ELF-1 (cell line): ENCODE measurements around the gene ATP1A2.
"Not testable (repeated sequence)": the region's sequence is repeated elsewhere in the genome, so short reads cannot be mapped to it uniquely, and the experiment has no call there.

Experiments
- DNase-seq: peaks from one replicate; pipeline ENCODE4 v3.0.0-alpha.2; 2016; ENCODE audit warnings: low read depth, low spot score

Gene ATP1A2

DNA sequence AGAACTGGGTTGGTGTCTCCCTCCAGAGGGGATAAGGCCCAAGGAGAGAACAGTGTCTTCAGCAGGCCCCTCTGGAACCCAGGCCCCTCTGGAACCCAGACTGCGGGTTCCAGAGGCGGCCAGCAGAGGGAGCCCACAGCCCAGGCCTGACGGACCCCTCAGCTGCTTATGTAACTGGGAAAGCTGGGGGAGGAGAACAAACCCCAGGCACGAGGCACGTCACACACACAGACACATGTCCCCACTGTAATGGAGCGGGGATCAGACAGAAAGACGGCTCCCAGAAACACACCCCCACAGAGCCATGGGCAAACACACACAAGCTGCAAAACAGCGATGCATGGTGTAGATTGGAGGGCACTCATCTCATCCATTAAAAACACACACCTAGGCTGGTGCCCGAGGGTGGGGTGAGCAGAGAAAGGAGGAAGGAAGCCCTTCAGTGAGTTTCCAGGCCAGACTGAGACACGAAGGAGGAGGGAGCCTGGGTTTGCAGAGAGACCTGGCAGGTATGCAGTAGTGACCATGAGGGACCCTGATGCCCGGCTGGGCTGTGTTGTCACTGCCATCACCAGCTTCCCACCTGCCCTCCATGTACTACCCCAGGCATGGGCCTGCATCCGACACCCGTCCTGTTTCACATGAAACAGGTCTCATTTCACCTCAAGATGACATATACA is 14.4 kb upstream of the ATP1A2 start:
- peak; percentile 94 for DNase-seq

DNA sequence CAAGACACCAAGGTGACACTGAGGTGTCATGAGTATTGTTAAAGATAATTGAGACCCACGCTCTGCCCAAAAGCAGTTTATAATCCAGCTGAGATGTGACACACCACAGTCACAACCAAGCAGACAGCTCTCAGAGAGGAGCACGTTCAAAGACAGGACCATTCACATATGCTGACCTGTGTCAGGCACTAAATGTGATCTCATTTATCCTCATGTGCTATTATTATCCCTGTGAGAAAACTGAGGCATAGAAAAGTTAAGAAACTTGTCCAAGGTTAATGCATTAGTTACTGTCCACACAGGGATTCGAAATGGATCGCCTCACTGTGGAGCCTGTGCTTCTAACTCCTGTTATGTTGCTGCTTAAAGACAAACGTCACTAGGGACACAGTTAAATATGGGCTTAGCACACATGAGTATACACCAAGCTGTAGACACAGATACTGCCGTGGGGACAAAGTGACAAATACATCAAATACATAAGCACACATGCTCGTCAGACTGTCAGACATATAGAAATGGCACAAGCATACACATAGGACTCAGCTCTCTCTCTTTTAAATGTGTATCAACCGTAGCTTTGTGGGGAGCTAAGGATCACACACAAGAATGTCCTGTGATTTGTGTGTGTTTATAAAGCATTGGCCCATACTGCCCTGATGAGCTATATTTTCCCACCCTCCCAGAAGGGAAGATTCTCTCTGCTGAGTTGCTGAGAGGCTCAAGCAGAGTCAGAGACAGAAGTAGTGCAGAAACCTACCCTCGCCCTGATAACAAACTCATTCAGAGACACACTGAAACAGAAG is 13.6 kb upstream of the ATP1A2 start:
- no peak for DNase-seq

DNA sequence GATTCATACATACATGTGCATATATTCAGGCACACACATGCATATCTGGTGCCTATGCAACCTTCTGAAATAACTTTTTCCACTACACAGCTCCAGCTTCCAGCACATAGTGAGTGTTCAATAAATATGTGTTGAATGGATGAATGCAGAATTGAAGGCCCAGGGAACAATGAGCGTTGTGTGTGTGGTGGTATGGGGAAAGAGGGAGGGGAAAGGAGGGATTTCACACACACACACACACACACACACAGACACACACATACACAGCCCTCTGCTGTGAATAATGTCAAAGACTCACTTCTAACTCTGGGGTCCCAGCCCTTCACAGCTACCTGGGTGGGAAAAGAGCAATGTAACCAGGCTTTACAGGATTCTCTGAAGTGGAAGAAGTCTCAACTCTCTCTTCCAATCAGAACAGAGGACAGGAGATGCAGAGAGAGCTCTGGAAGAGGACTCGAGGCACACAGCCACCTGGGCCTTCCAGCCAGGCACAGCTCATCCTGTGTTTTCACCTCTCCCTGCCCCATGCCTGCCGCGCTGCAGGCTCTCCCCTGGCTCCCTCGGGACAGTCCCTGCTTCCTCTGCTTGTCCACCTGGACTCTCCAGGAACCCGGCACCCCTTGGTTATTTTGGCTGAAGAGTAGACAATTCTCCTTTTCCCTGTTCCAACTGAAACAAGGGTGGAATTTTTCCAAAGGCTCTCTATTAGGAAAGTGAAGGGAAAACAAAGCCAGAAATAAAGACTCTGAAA is 11.7 kb upstream of the ATP1A2 start:
- DNase-seq: no peak

DNA sequence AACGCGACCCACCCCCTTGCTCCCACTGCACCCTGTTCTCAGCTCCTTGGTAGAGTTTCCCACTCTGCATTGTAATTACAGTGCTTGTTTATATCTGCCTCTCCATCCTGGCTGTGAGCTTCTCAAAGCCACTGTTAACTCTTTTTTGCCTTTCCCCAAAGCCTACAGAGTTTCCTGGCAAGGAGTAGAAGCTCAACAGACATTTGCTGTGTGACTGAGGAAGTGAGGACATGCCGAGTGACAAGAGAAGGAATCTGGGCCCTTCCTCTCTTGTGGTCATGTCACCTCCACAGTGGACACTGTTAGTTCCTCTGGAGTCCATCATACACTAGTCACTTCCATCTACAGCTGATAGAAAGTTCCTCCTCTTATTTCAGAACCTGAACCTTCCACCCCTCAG is 11.1 kb upstream of the ATP1A2 start:
- DNase-seq: no peak

DNA sequence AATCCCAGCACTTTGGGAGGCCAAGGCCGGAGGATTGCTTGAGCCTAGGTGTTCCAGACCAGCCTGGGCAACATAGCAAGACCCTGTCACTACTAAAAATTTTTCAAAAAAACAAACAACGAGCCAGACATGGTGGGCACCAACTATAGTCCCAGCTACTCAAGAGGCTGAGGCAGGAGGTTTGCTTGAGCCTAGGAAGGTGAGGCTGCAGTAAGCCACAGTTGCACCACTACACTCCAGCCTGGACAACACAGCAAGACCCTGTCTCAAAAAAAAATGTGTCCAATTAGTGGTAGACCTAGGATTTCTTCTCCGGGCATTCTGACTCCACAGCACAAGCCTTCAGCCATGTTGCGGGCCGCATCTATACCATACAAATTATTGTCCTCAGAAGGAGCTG is 10.4 kb upstream of the ATP1A2 start:
- no peak for DNase-seq

DNA sequence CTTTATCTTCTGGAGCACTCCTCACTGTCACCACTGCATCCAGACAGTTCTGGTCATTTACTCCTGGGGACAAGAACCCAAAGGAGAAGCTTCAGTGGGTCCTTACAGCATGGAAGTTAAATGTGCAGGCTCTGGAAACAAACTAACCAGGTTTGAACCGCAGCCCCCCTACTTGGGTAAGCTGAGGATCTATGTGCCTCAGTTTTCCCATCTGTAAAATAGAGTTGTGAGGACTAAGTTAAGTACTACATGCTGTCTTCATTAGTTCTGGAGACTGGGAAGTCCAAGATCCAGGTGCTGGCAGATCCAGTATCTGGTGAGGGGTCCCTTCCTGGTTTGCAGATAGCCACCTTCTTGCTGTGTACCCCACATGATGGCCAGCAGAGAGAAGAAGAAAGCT is 8.0 kb upstream of the ATP1A2 start:
- DNase-seq: no peak

DNA sequence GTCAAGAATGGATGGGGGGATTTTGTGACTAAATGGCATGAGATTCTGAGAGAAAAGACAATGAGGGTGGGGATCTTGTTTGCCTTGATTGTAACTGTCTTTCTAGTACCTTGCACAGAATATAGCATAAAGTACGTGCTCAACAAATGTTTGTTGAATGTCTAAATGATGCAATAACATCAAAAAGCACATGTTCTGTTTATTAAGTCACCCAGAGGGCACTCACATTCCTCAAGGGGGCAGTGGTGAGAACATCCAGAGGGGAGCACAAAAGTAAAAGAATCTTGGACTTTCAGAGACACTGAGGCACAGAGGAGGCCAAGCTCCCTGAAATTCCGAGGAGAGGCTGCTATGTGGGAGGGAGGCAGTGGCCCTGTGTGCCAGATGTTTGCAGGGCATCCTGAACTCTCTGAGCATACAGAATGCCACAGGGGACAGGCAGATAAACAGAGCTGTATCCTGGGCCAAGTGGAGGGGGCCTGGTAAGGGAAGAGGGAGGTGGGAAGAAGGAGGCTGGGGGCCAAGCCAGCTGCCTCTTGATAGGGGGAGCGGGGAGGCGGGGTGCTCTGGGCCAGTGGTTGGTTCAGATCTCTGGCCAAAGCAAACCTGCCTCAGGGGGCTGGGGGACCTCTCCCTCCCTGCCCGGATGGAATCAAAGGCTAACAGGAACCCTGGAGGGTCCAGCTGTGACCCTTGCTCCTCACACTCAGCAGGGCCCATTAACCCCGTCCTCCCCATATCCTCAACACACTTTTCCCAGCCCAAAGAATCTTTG is 6.5 kb upstream of the ATP1A2 start:
- DNase-seq: peak; percentile 64

DNA sequence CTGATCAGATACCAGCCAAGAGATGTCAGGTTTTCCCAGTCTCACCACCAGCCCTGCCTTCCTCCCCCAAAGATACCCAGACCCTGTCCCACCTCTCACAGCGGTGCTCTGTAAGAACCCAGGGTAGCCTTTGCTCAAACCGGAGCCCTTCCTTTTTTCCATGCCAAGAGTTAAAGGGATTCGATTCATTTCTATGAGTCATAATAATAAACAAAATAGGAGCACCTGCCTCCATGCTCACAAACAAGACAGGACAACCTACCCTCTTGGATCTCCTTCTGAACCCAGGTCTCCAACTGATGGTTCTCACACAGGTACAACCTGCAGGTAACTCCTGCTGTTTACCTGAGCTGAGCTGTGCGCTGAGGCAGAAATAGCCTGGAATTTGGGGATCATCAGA is 5.9 kb upstream of the ATP1A2 start:
- DNase-seq: no peak

DNA sequence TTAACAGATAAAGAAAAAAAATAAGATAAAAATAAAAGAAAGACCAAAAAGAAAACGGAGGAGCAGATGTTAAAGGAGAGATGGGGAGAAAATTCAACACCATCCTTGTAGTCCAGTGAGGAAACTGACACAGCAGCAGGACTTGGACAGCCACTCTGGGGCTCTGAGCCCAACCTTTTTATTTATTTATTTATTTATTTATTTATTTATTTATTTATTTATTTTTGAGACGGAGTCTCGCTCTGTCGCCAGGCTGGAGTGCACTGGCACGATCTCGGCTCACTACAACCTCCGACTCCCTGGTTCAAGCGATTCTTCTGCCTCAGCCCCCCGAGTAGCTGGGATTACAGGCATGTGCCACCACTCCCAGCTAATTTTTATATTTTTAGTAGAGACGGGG is 4.1 kb upstream of the ATP1A2 start:
- not testable (repeated sequence) for DNase-seq

DNA sequence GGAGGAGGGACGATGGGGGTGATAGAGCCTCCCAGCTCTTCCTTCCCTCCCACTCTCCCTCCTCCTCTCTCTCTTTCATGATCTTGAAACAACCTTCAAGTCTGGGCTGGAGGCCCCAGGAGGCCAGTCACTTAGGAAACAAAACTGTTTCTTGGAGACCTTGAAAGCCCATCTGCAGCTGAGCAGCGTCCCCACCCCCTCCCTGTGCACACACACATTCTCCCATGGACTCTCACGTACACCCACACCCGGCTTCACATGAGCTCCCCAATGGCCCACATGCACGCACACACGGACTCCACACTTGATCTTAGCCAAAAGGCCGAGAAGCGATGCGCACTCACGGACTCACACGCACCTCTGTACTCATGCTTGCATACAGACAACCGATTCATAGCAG is 3.2 kb upstream of the ATP1A2 start:
- no peak for DNase-seq

DNA sequence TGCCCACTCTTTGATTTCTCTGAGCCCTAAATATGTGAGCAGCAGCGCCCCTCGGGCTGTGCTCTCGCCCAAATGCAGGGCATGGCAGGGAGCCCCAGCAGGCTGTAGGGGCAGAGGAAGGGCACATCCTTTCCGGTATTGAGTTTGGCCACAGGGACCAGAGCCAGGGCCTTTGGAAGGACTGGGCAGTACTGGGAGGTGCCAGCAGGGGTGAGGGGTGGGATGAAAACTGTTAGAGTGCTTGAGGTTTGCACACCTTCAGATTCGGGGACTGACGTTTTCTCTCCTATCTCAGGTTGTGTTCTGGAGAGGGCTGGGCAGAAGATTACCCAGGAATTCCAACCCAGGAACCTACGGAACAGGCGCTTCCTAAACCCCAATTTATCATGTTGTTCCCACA is 2.2 kb upstream of the ATP1A2 start:
- peak; percentile 45 for DNase-seq

DNA sequence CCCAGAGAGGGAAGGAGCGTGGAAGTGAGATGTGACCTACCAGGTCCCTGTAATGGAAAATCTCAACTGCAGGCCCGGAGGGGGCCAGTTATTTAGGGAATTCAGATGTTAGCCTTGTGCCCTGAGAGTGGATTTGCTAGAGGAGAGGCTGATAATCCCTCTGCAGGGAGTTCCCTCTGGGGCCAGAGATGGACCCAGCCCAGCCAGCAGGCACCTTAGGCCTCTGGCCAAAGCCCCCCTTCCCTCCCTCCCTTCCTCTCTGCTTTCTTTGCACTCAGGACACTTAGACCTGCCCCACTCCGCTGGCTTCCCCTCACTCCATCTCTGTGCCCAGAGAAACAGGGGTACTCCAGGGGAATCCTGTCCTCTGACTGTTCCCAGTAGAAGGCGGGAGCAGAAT is 1.5 kb upstream of the ATP1A2 start:
- peak; percentile 47 for DNase-seq

DNA sequence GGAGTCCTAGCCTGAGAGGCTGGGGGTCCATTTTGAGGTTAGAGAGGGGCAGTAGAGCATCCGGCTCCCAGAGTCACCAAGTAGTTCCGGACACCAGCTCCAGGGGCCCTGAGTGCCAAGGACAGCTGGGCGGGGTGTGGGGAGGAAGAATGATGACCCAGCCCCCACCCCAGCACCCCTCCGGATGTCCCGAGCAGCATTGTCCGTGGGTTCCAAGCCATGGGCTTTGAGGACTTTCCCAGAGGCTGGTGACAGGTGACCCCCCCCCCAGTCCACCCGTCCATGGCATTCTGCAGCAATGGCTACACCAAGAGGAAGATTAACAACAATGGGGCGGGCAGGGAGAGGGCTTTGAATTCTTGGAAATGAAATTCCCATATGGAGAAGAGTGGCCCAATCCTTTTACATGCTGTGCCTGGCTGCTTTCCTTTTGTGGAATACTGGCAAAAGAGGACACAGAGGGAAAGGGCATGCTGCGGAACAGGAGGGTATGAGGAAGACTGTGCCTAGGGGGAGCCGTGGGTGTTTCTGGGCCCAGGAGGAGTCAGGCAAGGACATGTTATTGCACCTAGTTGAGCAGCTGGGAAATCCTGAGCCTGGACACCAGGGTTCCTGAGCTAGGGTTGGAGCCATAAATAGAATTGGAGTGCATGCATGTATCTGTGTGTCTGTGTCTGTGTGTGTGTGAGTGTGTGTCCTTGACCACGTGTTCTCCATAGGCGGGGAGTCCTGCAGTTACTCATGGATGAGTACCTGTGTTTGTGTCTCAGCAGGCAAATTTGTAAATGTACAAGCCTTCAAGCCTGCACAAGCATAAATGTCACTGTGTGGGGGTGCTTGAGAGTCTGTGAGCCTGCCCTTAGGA is 956 bp downstream of the ATP1A2 start:
- no peak for DNase-seq

DNA sequence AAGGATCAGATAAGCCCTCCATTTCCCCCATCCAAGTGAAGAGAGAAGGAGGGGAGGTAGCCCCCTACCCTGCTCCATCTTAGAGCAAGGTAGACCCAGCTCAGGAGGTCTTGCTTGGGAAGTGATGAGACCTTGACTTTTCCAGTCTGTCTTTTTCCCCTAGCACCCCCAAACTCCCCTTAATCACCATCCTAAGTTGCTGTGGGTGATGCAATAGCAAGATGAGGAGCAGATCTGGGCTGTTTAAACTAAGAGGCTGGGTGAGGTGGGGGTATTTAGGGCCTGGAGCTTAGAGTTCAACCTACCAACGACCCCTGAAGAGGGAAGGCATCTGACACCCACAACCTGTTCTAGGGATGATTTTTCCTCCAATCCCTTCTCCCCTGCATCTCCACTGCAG is 1.7 kb downstream of the ATP1A2 start:
- DNase-seq: no peak

DNA sequence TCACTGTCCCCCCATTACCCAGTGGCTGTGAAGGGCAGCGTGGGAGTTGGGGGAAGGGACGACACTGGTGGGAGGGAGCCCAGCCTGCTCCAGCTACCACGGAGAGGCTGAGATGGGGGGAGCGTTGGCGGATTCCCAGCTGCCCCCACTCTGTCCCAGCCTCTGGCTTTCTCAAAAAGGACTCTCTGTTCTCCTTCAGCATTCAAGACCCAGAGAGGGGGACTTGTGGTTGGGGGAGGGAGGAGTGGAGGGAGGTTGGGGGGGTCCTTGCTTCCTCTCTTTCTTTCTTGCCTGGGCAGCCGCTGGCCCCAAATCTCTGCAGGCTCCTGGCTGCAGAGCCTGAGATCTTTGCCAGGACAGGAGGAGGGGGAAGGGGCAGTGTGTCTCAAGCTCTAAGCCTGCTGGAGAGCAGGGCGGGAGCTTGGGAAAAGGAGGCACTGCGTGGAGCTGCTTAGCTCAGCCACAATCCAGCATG is 2.2 kb downstream of the ATP1A2 start:
- no peak for DNase-seq

DNA sequence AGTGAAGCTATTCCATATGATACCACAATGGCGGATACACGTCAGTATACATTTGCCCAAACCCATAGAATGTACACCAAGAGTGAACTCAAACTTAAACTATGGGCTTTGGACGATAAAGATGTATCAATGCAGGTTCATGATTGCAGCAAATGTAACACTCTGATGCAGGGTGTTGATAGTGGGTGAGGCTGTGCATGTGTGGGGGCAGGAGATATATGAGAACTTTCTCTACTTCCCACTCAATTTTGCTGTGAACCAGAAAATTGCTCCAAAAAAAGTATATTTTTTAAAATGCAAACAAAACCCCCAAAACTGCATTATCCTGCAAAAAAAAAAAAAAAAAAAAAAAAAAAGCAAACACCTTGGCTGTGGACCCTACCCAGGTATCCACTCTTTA is 3.4 kb downstream of the ATP1A2 start:
- DNase-seq: no peak

DNA sequence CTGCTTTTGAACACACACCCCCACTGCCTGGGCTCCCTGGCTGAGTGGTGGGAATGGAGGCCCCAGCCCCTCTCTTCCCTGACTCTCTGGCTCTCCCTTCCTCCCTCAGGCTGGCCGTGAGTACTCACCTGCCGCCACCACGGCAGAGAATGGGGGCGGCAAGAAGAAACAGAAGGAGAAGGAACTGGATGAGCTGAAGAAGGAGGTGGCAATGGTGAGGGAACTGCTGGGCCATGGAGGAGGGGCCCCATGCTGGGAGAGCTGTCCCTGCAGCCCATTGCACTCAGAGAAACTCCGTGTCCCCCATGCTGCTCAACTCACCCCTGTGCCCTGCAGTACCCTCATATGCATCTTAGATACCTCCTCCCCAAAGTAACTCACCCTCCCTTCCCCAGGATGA is 5.2 kb downstream of the ATP1A2 start:
- no peak for DNase-seq

DNA sequence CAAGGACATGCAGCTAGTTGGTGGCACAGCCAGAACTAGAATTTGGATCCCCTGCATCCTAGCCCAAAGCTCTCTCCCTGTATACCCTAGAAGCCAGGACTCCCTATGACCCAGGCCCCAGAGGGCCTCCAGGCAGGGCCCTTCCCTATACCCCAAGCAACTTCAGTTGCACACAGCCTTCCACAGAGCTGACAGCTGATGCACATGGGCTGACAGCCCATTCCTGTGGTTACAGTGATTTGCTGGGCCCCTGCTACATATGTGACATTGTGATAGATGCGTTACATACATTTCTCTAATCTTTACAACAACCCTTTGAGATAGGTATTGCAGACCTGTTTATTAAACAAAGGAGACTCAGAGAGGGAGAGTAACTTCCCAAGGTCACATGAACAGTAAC is 5.8 kb downstream of the ATP1A2 start:
- no peak for DNase-seq

DNA sequence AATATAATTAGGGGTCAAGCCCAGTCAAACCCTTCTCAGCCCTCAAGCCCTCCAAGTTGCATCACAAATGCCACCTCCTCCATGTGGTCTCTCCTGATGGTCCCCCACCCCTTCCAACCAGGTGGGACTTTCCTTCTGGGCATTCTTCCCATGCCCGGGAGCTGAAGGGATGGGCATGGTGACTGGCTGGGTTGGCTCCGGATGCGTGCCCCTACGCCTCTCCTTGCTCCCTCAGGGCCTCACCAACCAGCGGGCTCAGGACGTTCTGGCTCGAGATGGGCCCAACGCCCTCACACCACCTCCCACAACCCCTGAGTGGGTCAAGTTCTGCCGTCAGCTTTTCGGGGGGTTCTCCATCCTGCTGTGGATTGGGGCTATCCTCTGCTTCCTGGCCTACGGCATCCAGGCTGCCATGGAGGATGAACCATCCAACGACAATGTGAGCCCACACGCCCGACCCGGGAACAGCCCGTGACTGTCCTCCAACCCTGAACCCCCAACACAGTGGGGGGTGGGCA is 7.5 kb downstream of the ATP1A2 start:
- DNase-seq: no peak

DNA sequence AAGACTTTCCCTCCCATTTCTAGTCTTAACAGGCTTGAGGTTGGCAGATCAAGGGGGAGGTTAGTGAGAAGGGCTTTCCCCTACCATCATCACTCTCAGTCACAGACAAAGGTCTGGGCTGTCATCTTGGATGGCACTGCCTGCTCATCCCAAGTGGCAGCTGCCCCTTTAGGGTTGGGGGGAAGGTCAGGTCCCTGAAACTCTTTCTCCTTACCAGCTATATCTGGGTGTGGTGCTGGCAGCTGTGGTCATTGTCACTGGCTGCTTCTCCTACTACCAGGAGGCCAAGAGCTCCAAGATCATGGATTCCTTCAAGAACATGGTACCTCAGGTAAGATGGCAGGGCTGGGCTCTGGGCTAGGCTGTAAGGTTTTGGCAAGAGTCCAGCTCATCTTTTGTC is 8.2 kb downstream of the ATP1A2 start:
- DNase-seq: no peak
